Skeletal muscle cell (primary cell): ENCODE measurements around the gene ZSCAN22.
"Not testable (repeated sequence)": the region's sequence is repeated elsewhere in the genome, so short reads cannot be mapped to it uniquely, and the experiment has no call there.

Source experiments
- DNase-seq: peaks from one replicate; pipeline ENCODE4 v3.0.0-alpha.2; 2010; ENCODE audit warnings: low read depth
- H3K4me3 ChIP-seq: 2 replicates; pipeline ENCODE4 v1.5.1; 2011; ENCODE audit warnings: low read depth, mild to moderate bottlenecking, control low read depth, low read length, moderate library complexity

The ZSCAN22 gene

DNA sequence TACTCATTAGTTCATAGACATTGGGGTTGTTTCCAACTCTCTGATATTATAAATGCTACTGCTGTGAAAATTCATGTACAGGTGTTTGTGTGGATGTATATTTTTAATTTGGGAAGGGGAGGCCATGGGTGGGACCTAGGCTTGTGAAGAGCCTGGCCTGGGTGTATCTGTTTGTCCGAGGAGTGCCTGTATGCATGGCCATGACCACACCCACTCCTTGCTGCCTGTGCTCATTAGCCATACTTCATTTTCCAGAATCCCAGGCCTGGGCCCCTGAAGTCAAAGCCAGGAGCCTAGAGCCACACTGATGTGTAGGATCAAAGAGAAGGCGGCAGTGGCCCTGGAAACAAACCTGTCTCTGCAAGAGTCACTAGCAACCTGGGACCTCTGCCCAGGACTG is 11.2 kb upstream of the ZSCAN22 start:
- no peak overlapping the region for H3K4me3 ChIP-seq
- DNase-seq, result no peak

DNA sequence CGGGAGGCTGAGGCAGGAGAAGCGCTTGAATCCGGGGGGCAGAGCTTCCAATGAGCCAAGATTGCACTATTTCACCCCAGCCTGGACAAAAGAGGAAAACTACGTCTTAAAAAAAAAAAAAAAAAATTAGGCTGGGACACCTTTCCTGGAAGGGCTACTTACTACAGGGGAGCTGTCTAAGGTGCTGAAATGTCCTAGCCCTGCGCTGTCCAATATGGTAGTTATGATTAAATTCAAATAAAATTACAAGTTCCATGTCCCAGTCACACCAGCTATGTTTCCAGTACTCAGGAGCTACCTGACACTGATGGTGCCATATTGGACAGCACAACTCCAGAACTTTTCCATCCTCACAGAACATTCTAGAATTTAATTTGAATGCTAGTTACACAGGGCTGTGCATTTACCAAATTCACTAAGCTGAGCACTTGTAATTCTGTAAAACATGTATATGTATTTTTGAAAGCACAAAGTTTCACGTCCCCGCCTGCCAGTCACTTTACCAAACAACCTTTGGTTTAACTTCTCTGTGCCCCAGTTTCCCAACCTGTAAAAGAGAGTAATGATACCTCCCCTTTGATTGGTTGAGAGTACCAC is 9.2 kb upstream of the ZSCAN22 start:
- no peak overlapping the region for H3K4me3 ChIP-seq
- no peak for DNase-seq

DNA sequence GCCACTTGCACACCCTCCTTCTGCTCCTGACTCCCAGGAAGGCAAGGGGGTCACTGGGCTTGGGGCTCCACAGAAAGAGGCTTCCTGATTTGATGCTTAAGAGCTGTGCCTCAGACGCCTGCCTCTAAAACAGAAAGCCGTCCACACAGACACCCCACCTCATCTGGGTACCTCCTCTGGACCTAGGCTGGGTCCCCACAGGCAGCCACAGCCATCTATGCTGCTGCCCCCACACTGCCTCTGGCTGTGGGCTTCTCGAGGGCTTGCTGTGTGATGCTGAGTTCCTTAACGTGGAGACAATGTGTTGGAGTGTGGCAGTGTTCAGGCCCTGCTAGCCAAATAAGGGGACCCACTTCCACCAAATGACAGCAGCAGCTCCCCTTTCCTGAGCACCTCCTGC is 8.5 kb upstream of the ZSCAN22 start:
- no peak overlapping the region for H3K4me3 ChIP-seq
- DNase-seq, result no peak

DNA sequence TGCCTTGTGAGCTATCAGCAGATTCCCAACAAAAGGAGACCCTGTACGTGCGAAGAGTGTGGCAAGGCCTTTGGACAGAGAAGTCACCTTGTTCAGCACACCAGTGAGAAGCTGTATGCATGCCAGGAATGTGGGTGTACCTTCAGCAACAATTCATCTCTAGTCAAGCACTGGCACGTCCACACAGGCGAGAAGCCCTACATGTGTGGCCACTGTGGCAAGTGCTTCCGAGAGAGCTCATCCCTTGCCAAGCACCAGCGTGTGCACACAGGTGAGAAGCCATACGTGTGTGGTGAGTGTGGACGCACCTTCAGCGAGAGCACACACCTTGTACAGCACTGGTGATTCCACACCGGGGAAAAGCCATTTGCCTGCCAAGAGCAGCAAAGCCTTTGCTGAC is 7.6 kb upstream of the ZSCAN22 start:
- no peak for DNase-seq
- no peak overlapping the region for H3K4me3 ChIP-seq

DNA sequence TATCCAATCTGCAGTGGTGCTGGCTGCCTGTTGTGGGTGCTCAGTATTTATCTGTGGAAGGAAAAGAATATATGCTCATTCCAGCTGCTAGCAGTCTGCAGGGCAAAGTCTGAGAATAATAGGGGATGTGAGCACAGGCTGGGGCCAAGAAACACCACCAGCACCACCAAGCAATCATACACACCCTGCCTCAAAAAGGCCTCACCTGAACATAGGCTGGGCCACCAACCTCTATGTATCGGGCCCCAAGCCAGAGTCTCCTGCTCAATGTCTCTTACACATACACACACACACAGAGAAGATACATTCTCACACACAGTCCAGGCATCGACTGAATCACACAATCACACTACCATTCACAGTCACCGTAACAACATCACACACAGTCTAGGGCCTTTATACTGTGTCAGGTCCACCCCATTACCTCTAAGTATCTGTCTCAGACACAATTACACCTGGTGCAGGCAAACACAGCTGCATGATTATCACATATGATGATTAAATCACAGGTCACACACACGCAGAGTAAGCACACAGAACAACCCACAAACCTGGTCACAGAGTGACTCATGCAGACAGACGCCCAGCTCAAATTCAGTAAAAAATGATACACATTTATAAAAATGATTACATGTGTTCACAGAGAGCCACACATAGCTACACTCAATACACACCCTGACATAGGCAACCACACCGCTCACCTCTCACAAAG is 1.3 kb upstream of the ZSCAN22 start:
- peak overlapping the region; percentile 82 for H3K4me3 ChIP-seq
- DNase-seq, result no peak

DNA sequence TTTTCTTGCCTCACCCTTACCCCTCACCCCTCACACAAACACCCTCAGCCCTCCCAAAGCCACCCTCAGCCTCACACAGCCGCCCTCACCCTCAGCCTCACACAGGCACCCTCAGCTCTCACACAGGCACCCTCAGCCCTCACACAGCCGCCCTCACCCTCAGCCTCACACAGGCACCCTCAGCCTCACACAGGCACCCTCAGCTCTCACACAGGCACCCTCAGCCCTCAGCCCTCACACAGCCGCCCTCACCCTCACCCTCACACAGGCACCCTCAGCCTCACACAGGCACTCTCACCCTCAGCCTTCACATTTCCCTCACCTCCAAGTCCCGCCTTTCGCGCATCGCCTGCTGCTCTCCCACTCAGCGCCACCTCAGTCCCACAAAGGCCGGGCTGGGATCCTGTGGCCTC is 287 bp upstream of the ZSCAN22 start:
- DNase-seq, result no peak
- H3K4me3 ChIP-seq, result peak overlapping the region; percentile 82

DNA sequence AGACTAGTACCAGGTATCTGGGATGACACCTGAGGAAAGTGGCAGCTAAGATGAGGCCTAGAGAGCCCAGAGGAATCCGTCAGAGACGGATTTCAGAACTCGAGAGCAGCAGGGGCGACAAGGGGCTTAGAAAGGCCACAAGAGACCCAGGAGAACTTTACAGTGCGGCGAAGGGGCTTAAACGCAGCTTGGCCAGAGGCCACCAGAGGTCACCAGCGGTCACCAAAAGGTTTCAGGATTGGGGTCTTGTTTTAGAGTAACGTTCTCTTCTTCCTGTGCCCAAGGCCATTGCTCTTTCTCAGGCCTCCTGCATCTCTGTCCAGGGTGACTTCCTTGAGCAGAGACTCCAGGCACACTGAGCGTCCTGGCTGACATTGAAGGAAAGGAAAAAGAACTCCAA is 2.2 kb downstream of the ZSCAN22 start:
- H3K4me3 ChIP-seq, result no peak overlapping the region
- no peak for DNase-seq

DNA sequence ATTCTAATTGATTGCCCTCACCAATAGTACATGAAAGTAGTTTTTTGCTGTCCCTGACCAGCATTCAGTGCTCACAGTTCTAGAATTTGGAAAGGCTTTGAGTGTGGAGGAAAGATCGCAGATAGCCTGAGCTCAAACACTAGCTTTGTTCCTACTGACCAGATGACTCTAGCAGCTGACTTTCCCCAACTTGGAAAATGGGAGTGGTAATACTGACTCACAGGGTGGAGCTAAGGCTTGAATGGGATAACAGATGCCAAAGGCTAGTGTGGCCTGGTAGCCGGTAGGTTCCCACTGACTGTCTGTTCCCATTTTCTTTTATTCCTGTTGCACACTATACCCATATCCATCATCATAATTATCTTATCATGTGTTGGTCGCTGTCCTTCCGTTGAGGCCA is 3.7 kb downstream of the ZSCAN22 start:
- no peak for DNase-seq
- no peak overlapping the region for H3K4me3 ChIP-seq

DNA sequence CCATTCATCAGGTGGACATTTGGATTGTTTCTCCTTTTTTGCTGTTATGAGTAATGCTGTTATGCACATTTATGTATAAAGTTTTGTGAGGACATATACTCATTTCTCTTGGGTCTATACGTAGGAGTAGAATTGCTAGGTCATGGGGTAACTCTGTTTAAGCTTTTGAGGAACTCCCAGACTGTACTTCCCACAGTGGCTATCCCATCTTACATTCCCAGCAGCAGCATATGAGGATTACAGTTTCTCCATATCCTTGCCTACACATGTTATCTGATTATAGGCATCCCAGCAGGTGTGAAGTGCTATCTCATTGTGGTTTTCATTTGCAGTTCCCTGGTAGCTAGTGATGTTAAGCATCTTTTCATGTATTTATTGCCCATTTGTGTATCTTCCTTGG is 5.9 kb downstream of the ZSCAN22 start:
- H3K4me3 ChIP-seq, result no peak overlapping the region
- DNase-seq, result no peak

DNA sequence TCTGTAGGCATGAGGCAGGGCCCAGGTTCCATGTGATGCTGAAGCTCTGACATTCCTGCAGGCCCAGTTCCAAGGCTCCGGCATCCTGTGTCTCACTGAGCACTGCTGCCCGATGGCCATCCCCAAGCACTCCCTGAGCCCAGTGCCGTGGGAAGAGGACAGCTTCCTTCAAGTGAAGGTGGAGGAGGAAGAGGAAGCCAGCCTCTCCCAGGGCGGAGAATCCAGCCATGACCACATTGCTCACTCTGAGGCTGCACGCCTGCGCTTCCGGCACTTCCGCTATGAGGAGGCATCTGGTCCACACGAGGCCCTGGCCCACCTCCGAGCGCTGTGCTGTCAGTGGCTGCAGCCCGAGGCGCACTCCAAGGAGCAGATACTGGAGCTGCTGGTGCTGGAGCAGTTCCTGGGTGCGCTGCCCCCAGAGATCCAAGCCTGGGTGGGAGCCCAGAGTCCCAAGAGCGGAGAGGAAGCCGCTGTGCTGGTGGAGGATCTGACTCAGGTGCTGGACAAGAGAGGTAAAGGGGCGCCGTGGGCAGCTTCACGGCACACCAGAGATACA is 8.0 kb downstream of the ZSCAN22 start:
- H3K4me3 ChIP-seq, result no peak overlapping the region
- no peak for DNase-seq

DNA sequence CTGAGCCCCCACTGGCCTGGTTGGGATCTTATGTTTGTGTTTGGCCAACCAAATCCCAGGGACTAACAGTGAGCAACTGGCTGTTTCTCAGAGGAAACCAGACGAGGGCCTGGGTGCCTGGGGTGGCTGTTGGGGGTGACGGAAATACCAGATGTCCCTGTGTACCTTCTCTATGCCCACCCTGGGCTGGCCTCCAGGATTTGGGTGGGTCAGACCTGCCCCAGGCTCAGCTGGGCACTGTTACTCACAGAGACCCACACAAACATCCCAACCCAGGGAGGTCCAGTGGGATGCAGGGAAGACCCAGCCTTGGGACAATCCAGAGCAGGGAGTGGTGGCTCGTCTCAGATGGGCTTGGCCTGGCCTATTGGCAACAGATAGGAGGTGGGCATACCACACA is 8.8 kb downstream of the ZSCAN22 start:
- H3K4me3 ChIP-seq, result no peak overlapping the region
- DNase-seq, result no peak

DNA sequence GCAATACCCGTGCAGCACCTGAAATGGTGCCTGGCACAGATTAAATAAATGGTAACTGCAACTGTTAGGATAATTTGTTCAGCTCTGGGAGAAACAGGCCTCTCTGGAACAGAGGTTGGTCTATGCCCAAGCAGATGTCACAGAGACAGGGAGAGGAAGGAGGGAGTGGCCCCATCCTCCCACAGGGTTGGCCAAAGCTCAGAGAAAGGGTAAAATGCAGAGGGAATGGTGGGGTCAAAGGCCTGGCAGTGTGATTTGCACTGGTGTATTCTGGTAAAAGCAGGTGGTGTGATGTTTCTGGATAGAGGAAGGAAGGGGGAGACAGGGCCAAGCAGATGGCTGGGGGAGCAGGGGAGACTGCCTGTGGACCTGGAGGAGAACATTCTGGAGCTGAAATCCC is 9.4 kb downstream of the ZSCAN22 start:
- no peak overlapping the region for H3K4me3 ChIP-seq

DNA sequence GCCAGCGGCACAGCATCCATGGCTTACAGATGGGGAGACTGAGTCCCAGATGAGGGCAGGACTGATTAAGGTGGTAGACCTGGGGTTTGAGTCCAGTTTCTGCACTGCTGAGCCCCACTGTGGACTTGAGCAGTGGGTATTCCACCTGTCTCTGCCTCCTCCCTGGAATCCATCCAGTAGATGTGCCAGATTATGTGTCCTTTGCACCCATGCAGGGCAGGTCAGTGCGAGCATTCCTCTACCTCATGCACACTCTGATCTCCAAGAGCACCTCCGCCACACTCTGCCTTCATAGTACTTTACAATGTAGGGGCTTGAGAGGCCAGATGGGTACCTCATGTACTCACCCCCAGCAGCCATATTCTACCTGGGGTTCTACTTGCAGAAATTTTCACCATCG is 10.0 kb downstream of the ZSCAN22 start:
- H3K4me3 ChIP-seq, result no peak overlapping the region
- no peak for DNase-seq

More for the DNA sequence above, 9.4 kb downstream of the ZSCAN22 start:
- no peak for DNase-seq

DNA sequence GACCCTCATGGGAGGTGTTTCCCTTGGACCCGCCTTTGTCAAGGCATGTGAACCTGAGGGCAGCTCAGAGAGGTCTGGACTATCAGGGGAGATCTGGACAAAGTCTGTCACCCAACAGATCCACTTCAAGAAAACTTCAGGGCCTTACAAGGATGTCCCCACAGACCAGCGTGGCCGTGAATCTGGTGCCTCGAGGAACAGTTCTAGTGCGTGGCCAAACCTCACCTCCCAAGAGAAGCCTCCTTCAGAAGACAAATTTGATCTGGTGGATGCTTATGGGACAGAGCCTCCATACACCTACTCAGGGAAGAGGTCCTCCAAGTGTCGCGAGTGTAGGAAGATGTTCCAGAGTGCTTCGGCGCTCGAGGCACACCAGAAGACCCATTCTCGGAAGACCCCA is 11.5 kb downstream of the ZSCAN22 start:
- no peak for DNase-seq
- H3K4me3 ChIP-seq, result no peak overlapping the region

DNA sequence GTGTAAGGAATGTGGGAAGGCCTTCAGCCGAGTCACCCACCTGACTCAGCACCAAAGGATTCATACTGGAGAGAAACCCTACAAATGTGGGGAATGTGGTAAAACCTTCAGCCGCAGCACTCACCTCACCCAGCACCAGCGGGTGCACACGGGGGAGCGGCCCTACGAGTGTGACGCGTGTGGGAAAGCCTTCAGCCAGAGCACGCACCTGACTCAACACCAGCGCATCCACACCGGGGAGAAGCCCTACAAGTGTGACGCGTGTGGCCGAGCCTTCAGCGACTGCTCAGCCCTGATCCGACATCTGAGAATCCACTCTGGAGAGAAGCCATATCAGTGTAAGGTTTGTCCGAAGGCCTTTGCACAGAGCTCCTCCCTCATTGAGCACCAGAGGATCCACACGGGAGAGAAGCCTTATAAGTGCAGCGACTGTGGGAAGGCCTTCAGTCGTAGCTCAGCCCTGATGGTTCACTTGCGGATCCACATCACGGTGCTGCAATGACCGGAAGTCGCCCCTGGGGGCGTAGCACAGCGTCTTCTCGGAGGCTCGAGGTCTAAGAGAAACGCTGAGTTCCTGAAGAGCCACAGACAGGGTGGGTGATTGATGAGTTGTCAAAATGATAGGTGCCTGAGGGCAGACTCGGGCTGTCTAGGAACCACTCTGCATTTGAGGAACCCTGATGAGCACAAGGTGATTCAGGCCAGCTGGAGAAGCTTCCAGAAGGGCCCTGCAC is 12.2 kb downstream of the ZSCAN22 start:
- no peak for DNase-seq
- no peak overlapping the region for H3K4me3 ChIP-seq

DNA sequence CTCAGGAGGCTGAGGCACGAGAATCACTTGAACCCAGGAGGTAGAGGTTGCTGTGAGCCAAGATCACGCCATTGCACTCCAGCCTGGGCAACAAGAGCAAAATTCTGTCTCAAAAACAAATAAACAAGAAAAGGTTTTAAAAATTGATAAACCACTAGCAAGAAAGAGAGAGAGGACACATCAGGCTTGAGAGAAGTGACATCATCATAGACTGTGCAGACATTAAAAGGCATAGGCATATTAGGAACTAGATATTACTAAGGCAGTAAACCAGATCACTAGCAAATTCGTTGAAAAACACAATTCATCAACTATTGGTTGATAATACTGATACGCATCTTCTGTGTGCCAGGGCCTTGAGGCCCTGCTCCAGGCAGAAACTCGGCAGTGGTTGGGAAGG is 18.8 kb downstream of the ZSCAN22 start:
- H3K4me3 ChIP-seq, result no peak overlapping the region
- DNase-seq, result no peak

DNA sequence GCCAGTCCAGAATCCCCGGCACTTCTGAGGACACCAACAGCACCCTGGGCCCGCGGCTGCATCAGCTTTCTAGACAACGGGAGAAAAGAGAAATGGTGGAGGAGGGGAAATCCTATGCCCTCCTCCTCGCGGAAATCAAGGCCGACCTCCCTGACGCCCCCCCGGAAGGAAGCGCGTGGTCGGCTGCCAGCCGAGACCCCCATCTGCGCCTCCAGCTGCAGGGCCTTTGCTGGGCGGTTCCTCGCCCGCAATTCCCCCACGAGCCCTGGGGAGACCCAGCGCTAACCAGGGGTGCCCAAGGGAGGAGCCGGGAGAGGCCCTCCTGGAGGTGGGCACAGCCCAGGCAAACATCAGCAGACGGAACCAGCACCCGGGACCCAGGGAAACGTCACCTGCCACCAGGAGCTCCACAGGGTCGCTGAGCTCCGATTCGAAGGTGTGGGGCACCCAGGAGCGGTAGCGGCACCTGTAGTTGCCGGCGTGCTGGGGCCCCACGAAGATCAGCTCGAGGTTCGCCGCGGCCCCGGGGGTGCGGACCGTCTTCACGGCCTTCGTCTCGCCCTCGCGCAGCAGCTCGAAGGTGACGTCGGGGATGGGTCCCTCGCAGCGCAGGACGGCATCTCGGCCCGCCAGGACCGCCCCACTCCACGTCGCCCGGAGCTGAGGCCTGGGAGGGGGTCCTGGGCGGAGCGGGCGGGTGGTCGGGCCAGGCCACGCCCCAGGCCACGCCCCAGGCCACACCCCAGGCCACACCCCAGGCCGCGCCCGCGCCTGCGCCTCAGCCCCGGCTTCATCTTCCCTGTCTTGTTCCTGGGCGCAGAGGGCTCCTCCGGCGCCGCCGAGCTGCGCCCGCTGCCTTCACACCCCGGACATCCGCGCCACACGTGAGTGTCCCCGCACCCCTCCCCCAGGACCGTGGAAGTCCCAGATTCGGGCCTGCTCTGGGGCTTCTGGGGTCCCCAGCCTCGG is 20.5 kb downstream of the ZSCAN22 start:
- no peak for DNase-seq
- H3K4me3 ChIP-seq, result peak overlapping the region; percentile 66

DNA sequence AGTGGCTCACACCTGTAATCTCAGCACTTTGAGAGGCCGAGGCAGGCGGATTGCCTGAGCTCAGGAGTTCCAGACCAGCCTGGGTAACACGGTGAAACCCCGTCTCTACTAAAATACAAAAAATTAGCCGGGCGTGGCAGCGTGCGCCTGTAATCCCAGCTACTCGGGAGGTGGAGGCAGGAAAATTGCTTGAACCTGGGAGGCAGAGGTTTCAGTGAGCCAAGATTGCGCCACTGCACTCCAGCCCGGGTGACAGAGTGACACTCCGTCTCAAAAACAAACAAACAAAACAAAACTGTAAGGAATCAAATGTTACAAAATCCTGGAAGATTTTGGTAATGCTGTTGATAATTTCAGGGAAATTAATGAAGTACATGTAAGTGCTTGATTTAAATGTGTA is 21.3 kb downstream of the ZSCAN22 start:
- peak overlapping the region; percentile 66 for H3K4me3 ChIP-seq
- DNase-seq, result not testable (repeated sequence)

DNA sequence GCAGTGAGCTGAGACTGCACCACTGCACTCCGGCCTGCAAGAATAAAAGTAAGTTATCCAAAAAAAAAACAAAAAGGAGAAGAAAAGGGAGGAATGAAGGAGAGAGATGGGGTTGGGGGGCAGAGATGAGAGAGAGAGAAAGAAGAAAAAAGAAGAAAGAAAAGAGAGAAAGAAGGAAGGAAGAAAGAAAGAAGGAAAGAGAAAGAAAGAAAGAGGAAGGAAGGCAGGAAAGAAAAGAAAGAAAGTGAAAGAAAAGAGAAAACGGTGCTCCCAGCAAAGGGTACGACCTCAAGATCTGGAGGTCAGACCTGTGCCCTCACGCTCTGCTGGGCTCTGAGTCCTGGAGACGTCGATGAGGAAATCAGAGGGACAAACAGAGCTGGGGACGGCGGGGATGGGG is 22.8 kb downstream of the ZSCAN22 start:
- no peak for DNase-seq
- no peak overlapping the region for H3K4me3 ChIP-seq
